Loucy (cell line): ENCODE data around the gene ARID1B.

Experiments
- H2AFZ ChIP-seq: fragments of 200-600 bp; sonication (generic); 2 replicates; pipeline ENCODE4 v1.6.0; 2016; ENCODE audit warnings: antibody characterized with exemption, mild to moderate bottlenecking, low read length, moderate library complexity
- H3F3A ChIP-seq: fragments of 200-600 bp; 2 replicates; pipeline ENCODE4 v1.6.0; 2016; ENCODE audit warnings: antibody characterized with exemption, low read depth, mild to moderate bottlenecking
- H3K27me3 ChIP-seq: fragments of 200-600 bp; sonication (generic); 2 replicates; pipeline ENCODE4 v1.6.1; 2014; ENCODE audit warnings: low read length, mild to moderate bottlenecking; ENCODE audit not compliant: insufficient read depth, poor library complexity, severe bottlenecking
- H3K36me3 ChIP-seq: fragments of 200-600 bp; sonication (generic); 2 replicates; pipeline ENCODE4 v1.6.1; 2016; ENCODE audit warnings: low read length; ENCODE audit not compliant: insufficient read depth
- H3K4me1 ChIP-seq: fragments of 200-600 bp; sonication (generic); 2 replicates; pipeline ENCODE4 v1.5.1; 2014; ENCODE audit warnings: low read length, mild to moderate bottlenecking; ENCODE audit not compliant: insufficient read depth, poor library complexity, severe bottlenecking
- H3K4me2 ChIP-seq: fragments of 200-600 bp; sonication (generic); 2 replicates; pipeline ENCODE4 v1.6.0; 2014; ENCODE audit warnings: antibody characterized with exemption, low read length, low read depth, mild to moderate bottlenecking; ENCODE audit not compliant: poor library complexity, severe bottlenecking
- H3K4me3 ChIP-seq: fragments of 200-600 bp; sonication (generic); 2 replicates; pipeline ENCODE4 v1.5.1; 2014; ENCODE audit warnings: low read length, mild to moderate bottlenecking, mixed read lengths; ENCODE audit not compliant: poor library complexity, severe bottlenecking
- H3K79me2 ChIP-seq: fragments of 200-600 bp; sonication (generic); 2 replicates; pipeline ENCODE4 v1.6.1; 2014; ENCODE audit warnings: low read length; ENCODE audit not compliant: insufficient read depth
- H3K9ac ChIP-seq: fragments of 200-600 bp; sonication (generic); 2 replicates; pipeline ENCODE4 v1.6.0; 2014; ENCODE audit warnings: mild to moderate bottlenecking, low read depth, low read length, moderate library complexity; ENCODE audit not compliant: poor library complexity, severe bottlenecking
- H3K9me2 ChIP-seq: fragments of 200-600 bp; sonication (generic); replicated peaks from 2 replicates; pipeline ENCODE4 v1.6.1; 2016; ENCODE audit warnings: low read depth, low read length, mixed read lengths
- H3K9me3 ChIP-seq: fragments of 200-600 bp; sonication (generic); 2 replicates; pipeline ENCODE4 v1.6.1; 2014; ENCODE audit warnings: mild to moderate bottlenecking, antibody characterized with exemption, low read length, low read depth; ENCODE audit not compliant: insufficient read depth
- H4K20me1 ChIP-seq: fragments of 200-600 bp; sonication (generic); 2 replicates; pipeline ENCODE4 v1.6.0; 2014; ENCODE audit warnings: antibody characterized with exemption, low read length, mild to moderate bottlenecking; ENCODE audit not compliant: insufficient read depth, poor library complexity, severe bottlenecking
- EZH2phosphoT487 ChIP-seq: fragments of 200-600 bp; IDR thresholded peaks from 2 replicates; pipeline ENCODE4 v1.6.1; 2018; ENCODE audit warnings: antibody characterized with exemption, mild to moderate bottlenecking, moderate library complexity, borderline replicate concordance
- TF ChIP-seq, protein P1 (sequence below): fragments of 200-600 bp; sonication (generic); conservative IDR thresholded peaks from 2 replicates; pipeline ENCODE4 v1.5.1; 2014; ENCODE audit warnings: mild to moderate bottlenecking, antibody characterized with exemption, low read length

The ARID1B gene

GRCh38 chr6:157117431-157118095, 340.4 kb downstream of the ARID1B start:
- H3K9me3 ChIP-seq, result no peaks in the 10 kb centered on the region
- H3K27me3 ChIP-seq, result no peaks in the 10 kb centered on the region
- H3K9ac ChIP-seq, result no peak overlapping the region
- H4K20me1 ChIP-seq, result no peaks in the 10 kb centered on the region
- no peaks in the 10 kb centered on the region for H3F3A ChIP-seq
- peaks cover 53% of the 10 kb centered on the region; the same call in 1 of the 2 replicates for H3K36me3 ChIP-seq
- no peak overlapping the region for H2AFZ ChIP-seq
- no peak overlapping the region for H3K4me3 ChIP-seq
- no peak for TF ChIP-seq EZH2phosphoT487
- TF ChIP-seq, protein P1, sequence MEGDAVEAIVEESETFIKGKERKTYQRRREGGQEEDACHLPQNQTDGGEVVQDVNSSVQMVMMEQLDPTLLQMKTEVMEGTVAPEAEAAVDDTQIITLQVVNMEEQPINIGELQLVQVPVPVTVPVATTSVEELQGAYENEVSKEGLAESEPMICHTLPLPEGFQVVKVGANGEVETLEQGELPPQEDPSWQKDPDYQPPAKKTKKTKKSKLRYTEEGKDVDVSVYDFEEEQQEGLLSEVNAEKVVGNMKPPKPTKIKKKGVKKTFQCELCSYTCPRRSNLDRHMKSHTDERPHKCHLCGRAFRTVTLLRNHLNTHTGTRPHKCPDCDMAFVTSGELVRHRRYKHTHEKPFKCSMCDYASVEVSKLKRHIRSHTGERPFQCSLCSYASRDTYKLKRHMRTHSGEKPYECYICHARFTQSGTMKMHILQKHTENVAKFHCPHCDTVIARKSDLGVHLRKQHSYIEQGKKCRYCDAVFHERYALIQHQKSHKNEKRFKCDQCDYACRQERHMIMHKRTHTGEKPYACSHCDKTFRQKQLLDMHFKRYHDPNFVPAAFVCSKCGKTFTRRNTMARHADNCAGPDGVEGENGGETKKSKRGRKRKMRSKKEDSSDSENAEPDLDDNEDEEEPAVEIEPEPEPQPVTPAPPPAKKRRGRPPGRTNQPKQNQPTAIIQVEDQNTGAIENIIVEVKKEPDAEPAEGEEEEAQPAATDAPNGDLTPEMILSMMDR, result no peak
- no peak overlapping the region for H3K4me2 ChIP-seq
- H3K79me2 ChIP-seq, result no peaks in the 10 kb centered on the region
- H3K4me1 ChIP-seq, result no peaks in the 10 kb centered on the region
- H3K9me2 ChIP-seq, result no peaks in the 10 kb centered on the region

- no peak for TF ChIP-seq EZH2phosphoT487
- TF ChIP-seq, protein P1, result no peak
- no peaks in the 10 kb centered on the region for H3K27me3 ChIP-seq
- no peaks in the 10 kb centered on the region for H4K20me1 ChIP-seq
- no peak overlapping the region for H3K9ac ChIP-seq
- H3K9me2 ChIP-seq, result no peaks in the 10 kb centered on the region
- H3K36me3 ChIP-seq, result peaks cover 43% of the 10 kb centered on the region; the same call in 1 of the 2 replicates
- no peak overlapping the region for H3K4me3 ChIP-seq
- 0 out of 2 replicates have a peak, but pooled peaks cover 3% of the 10 kb centered on the region for H3K79me2 ChIP-seq
- H3K4me1 ChIP-seq, result peaks cover 14% of the 10 kb centered on the region
- H3K4me2 ChIP-seq, result no peak overlapping the region
- H3K9me3 ChIP-seq, result no peaks in the 10 kb centered on the region
- H2AFZ ChIP-seq, result no peak overlapping the region
- H3F3A ChIP-seq, result no peaks in the 10 kb centered on the region
These were observed 342.4 kb downstream of the ARID1B start for GRCh38 chr6:157119502-157120027.

- H3K9me2 ChIP-seq, result no peaks in the 10 kb centered on the region
- peaks cover 25% of the 10 kb centered on the region for H3K4me1 ChIP-seq
- H2AFZ ChIP-seq, result no peak overlapping the region
- TF ChIP-seq, protein P1, result no peak
- no peak for TF ChIP-seq EZH2phosphoT487
- no peaks in the 10 kb centered on the region for H3K9me3 ChIP-seq
- 0 out of 2 replicates have a peak, but pooled peaks cover 3% of the 10 kb centered on the region for H3K79me2 ChIP-seq
- H3F3A ChIP-seq, result no peaks in the 10 kb centered on the region; the same call in 1 of the 2 replicates
- peaks cover 36% of the 10 kb centered on the region; the same call in 1 of the 2 replicates for H3K36me3 ChIP-seq
- no peak overlapping the region for H3K4me2 ChIP-seq
- no peak overlapping the region for H3K4me3 ChIP-seq
- no peaks in the 10 kb centered on the region for H3K27me3 ChIP-seq
- no peaks in the 10 kb centered on the region for H4K20me1 ChIP-seq
- no peak overlapping the region for H3K9ac ChIP-seq
These were observed 343.5 kb downstream of the ARID1B start for GRCh38 chr6:157120534-157121232.
